Omental fat pad (tissue), 4 donors: ENCODE measurements around the gene ADNP2. TPM values are rescaled to one million over a fixed set of nuclear protein-coding genes. Genes with fewer than 3 reads are reported as not detected.
A peak's percentile ranks its signal among the peaks of the same experiment; 100 is the strongest.
"Not testable (repeated sequence)": the region's sequence is repeated elsewhere in the genome, so short reads cannot be mapped to it uniquely, and the experiment has no call there.

Source experiments
- ATAC-seq: fragments of 150-250 bp; one replicate; pipeline ENCODE4 v1.9.1; 2016; ENCODE audit warnings: mild to moderate bottlenecking, moderate library complexity; ENCODE audit not compliant: low FRiP score
- DNase-seq: peaks from one replicate; pipeline ENCODE4 v3.0.0-alpha.2; 2019; ENCODE audit warnings: low spot score
- CTCF ChIP-seq, 3 donors: fragments of 450-650 bp; IDR thresholded peaks; one replicate each; pipeline ENCODE4 v1.5.1; 2016 to 2017; ENCODE audit warnings: antibody characterized with exemption in 3 of 3, mild to moderate bottlenecking in 3 of 3, moderate library complexity in 2 of 3
- total RNA-seq, 4 donors: library from RNA; depleted of rRNA; stranded (reverse); fragments of >200 nt; gene quantifications; one replicate each; pipeline ENCODE4 v1.1.0, GENCODE V29; 2016

Gene ADNP2
- total RNA-seq, 4 donors from 2014 or later, result 13.2 to 22.6 (median 16.1) TPM

- no peak for TF ChIP-seq CTCF (IDR thresholded peaks at IDR 0.05)
- no peak for DNase-seq
- ATAC-seq, result no peak
Measured at GRCh38 chr18:80163183-80163582, 54.1 kb downstream of the ADNP2 start.

DNA sequence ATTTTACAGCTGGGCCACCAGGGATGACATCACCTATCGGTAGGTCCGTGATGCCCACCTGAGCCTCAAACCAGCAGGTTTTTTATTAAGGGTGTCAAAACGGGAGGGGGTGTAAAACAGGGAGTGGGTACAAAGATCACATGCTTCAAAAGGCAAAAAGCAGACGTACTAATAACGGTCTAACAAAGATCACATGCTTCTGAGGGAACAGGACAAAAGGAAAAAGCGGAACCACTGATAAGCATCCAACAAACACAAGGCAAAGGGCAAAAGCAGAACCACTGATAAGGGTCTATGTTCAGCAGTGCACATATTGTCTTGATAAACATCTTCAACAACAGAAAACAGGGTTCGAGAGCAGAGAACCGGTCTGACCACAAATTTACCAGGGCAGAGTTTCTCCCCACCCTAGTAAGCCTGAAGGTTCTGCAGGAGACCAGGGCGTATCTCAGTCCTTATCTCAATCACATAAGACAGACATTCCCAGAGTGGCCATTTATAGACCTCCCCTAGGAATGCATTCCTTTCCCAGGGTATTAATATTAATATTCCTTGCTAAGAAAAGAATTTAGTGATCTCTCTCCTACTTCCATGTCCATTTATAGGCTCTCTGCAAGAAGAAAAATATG, 55.8 kb downstream of the ADNP2 start:
- ATAC-seq, DNase-seq: not testable (repeated sequence)

DNA sequence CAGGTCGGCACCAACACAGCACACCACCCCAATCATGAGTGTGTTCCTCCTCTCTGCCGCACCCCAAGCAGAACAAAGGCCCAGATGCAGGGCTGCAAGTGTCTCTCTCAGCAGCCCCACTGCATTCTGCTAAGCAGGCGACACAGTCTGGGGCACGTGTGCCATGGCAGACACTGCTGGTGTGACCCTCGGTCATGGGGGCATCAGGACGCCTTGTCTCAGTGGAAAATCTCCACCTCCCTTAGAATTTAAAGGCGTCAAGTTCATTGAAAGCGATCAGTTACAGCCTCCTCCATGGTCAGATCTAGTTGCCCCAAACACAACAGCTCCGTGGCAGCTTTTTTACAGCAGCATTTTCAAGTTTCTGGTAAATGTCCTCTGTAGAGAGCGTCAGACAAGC, 57.2 kb downstream of the ADNP2 start:
- peak; percentile 38 for ATAC-seq
- DNase-seq, result no peak
- no peak for TF ChIP-seq CTCF (IDR thresholded peaks at IDR 0.05)

DNA sequence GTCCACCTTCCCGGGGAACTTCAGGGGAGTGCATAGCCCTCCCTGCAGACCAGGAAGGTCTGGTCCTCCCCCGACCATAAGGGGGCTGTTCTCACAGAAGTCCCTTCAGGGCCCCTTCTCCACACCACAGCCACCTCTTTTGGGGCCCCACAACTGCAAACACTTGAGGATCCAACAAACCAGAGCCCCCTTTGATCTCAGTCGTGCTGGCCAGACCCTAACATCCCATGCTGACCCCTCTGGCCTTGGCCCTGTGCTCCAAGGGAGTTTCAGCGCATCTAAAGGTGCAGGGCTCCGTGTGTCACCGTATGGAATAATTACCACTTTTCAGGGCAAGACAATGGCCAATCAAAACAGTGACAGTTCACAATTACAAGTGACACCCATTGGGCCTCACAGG, 57.7 kb downstream of the ADNP2 start:
- DNase-seq, result no peak
- TF ChIP-seq CTCF (IDR thresholded peaks at IDR 0.05), result no peak
- ATAC-seq, result no peak

- ATAC-seq, result no peak
- no peak for DNase-seq
- no peak for TF ChIP-seq CTCF (IDR thresholded peaks at IDR 0.05)
Measured at GRCh38 chr18:80167331-80167730, 58.3 kb downstream of the ADNP2 start.

GRCh38 chr18:80167931-80168330, 58.9 kb downstream of the ADNP2 start:
- no peak for ATAC-seq
- TF ChIP-seq CTCF (IDR thresholded peaks at IDR 0.05), result no peak
- DNase-seq, result no peak

- ATAC-seq (no peak), DNase-seq (no peak)
- no peak for TF ChIP-seq CTCF (IDR thresholded peaks at IDR 0.05)
Measured at GRCh38 chr18:80168346-80168745, 59.3 kb downstream of the ADNP2 start.
